Measurements from ENCODE around the gene BCL2.

DNA sequence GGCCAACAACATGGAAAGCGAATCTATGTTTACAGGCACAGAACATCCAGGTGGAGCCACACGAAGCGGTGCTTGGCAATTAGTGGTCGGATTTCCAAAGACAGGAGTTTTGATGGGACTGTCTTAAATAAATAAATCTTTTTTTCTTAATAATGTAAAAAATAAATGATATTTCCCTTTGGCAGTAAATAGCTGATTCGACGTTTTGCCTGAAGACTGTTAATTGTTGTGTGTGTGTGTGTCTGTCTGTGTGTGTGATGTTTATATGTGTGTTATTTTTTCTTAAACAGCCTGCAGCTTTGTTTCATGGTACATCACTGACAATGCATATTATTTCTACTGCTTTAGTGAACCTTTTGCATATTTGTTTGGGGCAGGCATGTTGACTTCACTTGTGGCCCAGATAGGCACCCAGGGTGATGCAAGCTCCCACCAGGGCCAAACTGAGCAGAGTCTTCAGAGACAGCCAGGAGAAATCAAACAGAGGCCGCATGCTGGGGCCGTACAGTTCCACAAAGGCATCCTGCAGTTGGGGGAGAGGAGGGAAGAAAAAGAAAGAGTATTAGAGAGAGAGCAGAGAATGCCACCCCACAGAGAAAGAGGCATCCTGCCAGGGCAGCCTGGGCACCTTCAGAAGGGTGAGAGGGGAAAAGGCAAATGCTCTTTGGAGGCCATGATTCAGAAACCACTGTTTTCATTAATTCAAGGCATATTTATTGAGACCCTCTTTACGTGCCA is 191.2 kb downstream of the BCL2 start:
- TF ChIP-seq ZNF24 (IDR thresholded peaks at IDR 0.05), result no peak
- TF ChIP-seq, protein P1, sequence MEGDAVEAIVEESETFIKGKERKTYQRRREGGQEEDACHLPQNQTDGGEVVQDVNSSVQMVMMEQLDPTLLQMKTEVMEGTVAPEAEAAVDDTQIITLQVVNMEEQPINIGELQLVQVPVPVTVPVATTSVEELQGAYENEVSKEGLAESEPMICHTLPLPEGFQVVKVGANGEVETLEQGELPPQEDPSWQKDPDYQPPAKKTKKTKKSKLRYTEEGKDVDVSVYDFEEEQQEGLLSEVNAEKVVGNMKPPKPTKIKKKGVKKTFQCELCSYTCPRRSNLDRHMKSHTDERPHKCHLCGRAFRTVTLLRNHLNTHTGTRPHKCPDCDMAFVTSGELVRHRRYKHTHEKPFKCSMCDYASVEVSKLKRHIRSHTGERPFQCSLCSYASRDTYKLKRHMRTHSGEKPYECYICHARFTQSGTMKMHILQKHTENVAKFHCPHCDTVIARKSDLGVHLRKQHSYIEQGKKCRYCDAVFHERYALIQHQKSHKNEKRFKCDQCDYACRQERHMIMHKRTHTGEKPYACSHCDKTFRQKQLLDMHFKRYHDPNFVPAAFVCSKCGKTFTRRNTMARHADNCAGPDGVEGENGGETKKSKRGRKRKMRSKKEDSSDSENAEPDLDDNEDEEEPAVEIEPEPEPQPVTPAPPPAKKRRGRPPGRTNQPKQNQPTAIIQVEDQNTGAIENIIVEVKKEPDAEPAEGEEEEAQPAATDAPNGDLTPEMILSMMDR (IDR thresholded peaks at IDR 0.05 in 2 of 3, conservative IDR thresholded peaks at IDR 0.05 in 1 of 3; ENCODE audit: insufficient read depth in 2 of 3, low read depth in 1 of 3, low read length in 3 of 3), result no peak
- TF ChIP-seq, protein P2, sequence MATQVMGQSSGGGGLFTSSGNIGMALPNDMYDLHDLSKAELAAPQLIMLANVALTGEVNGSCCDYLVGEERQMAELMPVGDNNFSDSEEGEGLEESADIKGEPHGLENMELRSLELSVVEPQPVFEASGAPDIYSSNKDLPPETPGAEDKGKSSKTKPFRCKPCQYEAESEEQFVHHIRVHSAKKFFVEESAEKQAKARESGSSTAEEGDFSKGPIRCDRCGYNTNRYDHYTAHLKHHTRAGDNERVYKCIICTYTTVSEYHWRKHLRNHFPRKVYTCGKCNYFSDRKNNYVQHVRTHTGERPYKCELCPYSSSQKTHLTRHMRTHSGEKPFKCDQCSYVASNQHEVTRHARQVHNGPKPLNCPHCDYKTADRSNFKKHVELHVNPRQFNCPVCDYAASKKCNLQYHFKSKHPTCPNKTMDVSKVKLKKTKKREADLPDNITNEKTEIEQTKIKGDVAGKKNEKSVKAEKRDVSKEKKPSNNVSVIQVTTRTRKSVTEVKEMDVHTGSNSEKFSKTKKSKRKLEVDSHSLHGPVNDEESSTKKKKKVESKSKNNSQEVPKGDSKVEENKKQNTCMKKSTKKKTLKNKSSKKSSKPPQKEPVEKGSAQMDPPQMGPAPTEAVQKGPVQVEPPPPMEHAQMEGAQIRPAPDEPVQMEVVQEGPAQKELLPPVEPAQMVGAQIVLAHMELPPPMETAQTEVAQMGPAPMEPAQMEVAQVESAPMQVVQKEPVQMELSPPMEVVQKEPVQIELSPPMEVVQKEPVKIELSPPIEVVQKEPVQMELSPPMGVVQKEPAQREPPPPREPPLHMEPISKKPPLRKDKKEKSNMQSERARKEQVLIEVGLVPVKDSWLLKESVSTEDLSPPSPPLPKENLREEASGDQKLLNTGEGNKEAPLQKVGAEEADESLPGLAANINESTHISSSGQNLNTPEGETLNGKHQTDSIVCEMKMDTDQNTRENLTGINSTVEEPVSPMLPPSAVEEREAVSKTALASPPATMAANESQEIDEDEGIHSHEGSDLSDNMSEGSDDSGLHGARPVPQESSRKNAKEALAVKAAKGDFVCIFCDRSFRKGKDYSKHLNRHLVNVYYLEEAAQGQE (IDR thresholded peaks at IDR 0.05; ENCODE audit: borderline replicate concordance), result no peak
- TF ChIP-seq, protein P2 (CRISPR knock-in tag; IDR thresholded peaks at IDR 0.05; ENCODE audit: low read depth), result no peak
- no peak for TF ChIP-seq SP1 (CRISPR knock-in tag; IDR thresholded peaks at IDR 0.05)
- no peak for TF ChIP-seq MYC (IDR thresholded peaks at IDR 0.05; ENCODE audit: low read depth, low read length)
- no peak for TF ChIP-seq MYC (CRISPR knock-in tag; IDR thresholded peaks at IDR 0.05; ENCODE audit: borderline replicate concordance, low read depth)
- TF ChIP-seq POLR2AphosphoS5 (IDR thresholded peaks at IDR 0.05; ENCODE audit: control insufficient read depth, insufficient read depth, low read depth, low read length), result no peak
- no peak for TF ChIP-seq ATF7 (IDR thresholded peaks at IDR 0.05)
- no peak for TF ChIP-seq ZNF431 (CRISPR knock-in tag; IDR thresholded peaks at IDR 0.05)
- no peak for TF ChIP-seq MAZ (CRISPR knock-in tag; conservative IDR thresholded peaks at IDR 0.05 in 1 of 2, IDR thresholded peaks at IDR 0.05 in 1 of 2)

All from K562 (cell line).